Adipose tissue (tissue), 3 donors: Measurements from ENCODE around the gene FBXO3. TPM values are rescaled to one million over a fixed set of nuclear protein-coding genes. Genes with fewer than 3 reads are reported as not detected.

Source experiments
- H3K27ac ChIP-seq: one replicate; pipeline ENCODE4 v1.5.1; 2013; ENCODE audit warnings: low read depth, low read length
- WGBS, 3 donors: extraction: QIAGEN DNeasy Blood & Tissue Kit; methylation state at CpG; one replicate each; pipeline ENCODE4 v1.1.7; 2013; 5-methylcytosine and 5-hydroxymethylcytosine counted together
- polyA plus RNA-seq, 3 donors: library from polyadenylated mRNA; stranded (reverse); fragments of 200-250 nt; gene quantifications; one replicate each; pipeline ENCODE4 v1.2.3, GENCODE V29; 2013
- donor health status: healthy with polysubstance abuse.
- donor health status: Bipolar disorder and iron deficiency.
- donor health status: healthy.

The FBXO3 gene
- polyA plus RNA-seq, 3 donors = 17.2 to 27.3 (median 21.4) TPM

- WGBS, 3 donors = 2 to 3% (median 3%) methylated on average over 23 of the region's 23 CpGs
- no peak overlapping the region for H3K27ac ChIP-seq
Measured at GRCh38 chr11:33774736-33775466, 581 bp upstream of the FBXO3 start.

GRCh38 chr11:33773404-33773986, 825 bp downstream of the FBXO3 start:
- H3K27ac ChIP-seq = no peak overlapping the region
- 1 to 7% (median 6%) methylated on average over 22 of the region's 22 CpGs for WGBS, 3 donors

GRCh38 chr11:33772870-33773269, 1.4 kb downstream of the FBXO3 start:
- H3K27ac ChIP-seq = no peak overlapping the region
- WGBS, 3 donors = 31 to 69% (median 58%) methylated on average over 1 of the region's 1 CpG

GRCh38 chr11:33772300-33772699, 2.0 kb downstream of the FBXO3 start:
- no peak overlapping the region for H3K27ac ChIP-seq
- WGBS, 3 donors = 78 to 80% (median 79%) methylated on average over 4 of the region's 4 CpGs

- H3K27ac ChIP-seq = no peak overlapping the region
- WGBS, 3 donors = 42 to 83% (median 74%) methylated on average over 2 of the region's 2 CpGs
Measured at GRCh38 chr11:33770236-33770635, 4.1 kb downstream of the FBXO3 start.

- H3K27ac ChIP-seq = no peak overlapping the region
- WGBS, 3 donors = 79 to 95% (median 81%) methylated on average over 3 to 4 of the region's 4 CpGs
Measured at GRCh38 chr11:33769542-33769941, 4.8 kb downstream of the FBXO3 start.

GRCh38 chr11:33767624-33768023, 6.7 kb downstream of the FBXO3 start:
- WGBS, 3 donors = 86 to 91% (median 90%) methylated on average over 4 of the region's 4 CpGs
- no peak overlapping the region for H3K27ac ChIP-seq

- WGBS, 3 donors = 86 to 97% (median 96%) methylated on average over 2 of the region's 2 CpGs
- H3K27ac ChIP-seq = no peak overlapping the region
Measured at GRCh38 chr11:33766085-33766484, 8.2 kb downstream of the FBXO3 start.

GRCh38 chr11:33761471-33761870, 12.8 kb downstream of the FBXO3 start:
- no peak overlapping the region for H3K27ac ChIP-seq
- WGBS, 3 donors = 93 to 96% (median 94%) methylated on average over 2 of the region's 2 CpGs

- WGBS, 3 donors = 43 to 69% (median 51%) methylated on average over 4 of the region's 4 CpGs
- no peak overlapping the region for H3K27ac ChIP-seq
Measured at GRCh38 chr11:33753304-33753967, 20.9 kb downstream of the FBXO3 start.

- 89 to 93% (median 91%) methylated on average over 3 of the region's 3 CpGs for WGBS, 3 donors
- H3K27ac ChIP-seq = no peak overlapping the region
Measured at GRCh38 chr11:33751878-33752277, 22.4 kb downstream of the FBXO3 start.

GRCh38 chr11:33747979-33748378, 26.3 kb downstream of the FBXO3 start:
- 8 to 50% (median 32%) methylated on average over 2 of the region's 2 CpGs for WGBS, 3 donors

GRCh38 chr11:33743291-33743690, 31.0 kb downstream of the FBXO3 start:
- H3K27ac ChIP-seq = no peak overlapping the region
- WGBS, 3 donors = 91 to 96% (median 91%) methylated on average over 5 of the region's 5 CpGs

More at GRCh38 chr11:33747979-33748378, 26.3 kb downstream of the FBXO3 start:
- no peak overlapping the region for H3K27ac ChIP-seq

- 76 to 81% (median 81%) methylated on average over 3 of the region's 3 CpGs for WGBS, 3 donors
- no peak overlapping the region for H3K27ac ChIP-seq
Measured at GRCh38 chr11:33742249-33742851, 32.0 kb downstream of the FBXO3 start.

GRCh38 chr11:33741806-33742205, 32.5 kb downstream of the FBXO3 start:
- no peak overlapping the region for H3K27ac ChIP-seq
- WGBS, 3 donors = 82 to 91% (median 89%) methylated on average over 7 of the region's 7 CpGs

- WGBS, 3 donors = 56 to 60% (median 57%) methylated on average over 3 of the region's 3 CpGs
- H3K27ac ChIP-seq = no peak overlapping the region
Measured at GRCh38 chr11:33737362-33737821, 36.9 kb downstream of the FBXO3 start.

- H3K27ac ChIP-seq = peak within 1 kb of the TSS; percentile 82
- 1% methylated on average over 31 to 48 of the region's 48 CpGs for WGBS, 3 donors
Measured at GRCh38 chr11:33736148-33736812, 38.0 kb downstream of the FBXO3 start, which contains the start of gene CD59. TSS of gene CD59 (minus strand) at chr11:33736423. CDS start at chr11:33722445, 13,978 bp downstream.
